HG02571 (cell line): ENCODE measurements around the gene RLF.
A peak's percentile ranks its signal among the peaks of the same experiment; 100 is the strongest.

Source experiments
- ATAC-seq: cut with Tn5 transposase; IDR thresholded peaks from one replicate; pipeline ENCODE4 v1.9.1; 2021; ENCODE audit warnings: mild to moderate bottlenecking, moderate library complexity; ENCODE audit not compliant: unreplicated experiment

The RLF gene

GRCh38 chr1:40239626-40240025 lies 78.4 kb downstream of the RLF start:
- no peak for ATAC-seq

- ATAC-seq, result no peak
Measured at GRCh38 chr1:40240390-40240789, 79.2 kb downstream of the RLF start.

- ATAC-seq, result no peak
Measured at GRCh38 chr1:40241362-40241761, 80.2 kb downstream of the RLF start.

GRCh38 chr1:40243351-40243750 lies 82.2 kb downstream of the RLF start:
- no peak for ATAC-seq

- ATAC-seq, result no peak
Measured at GRCh38 chr1:40244138-40244744, 83.1 kb downstream of the RLF start.

GRCh38 chr1:40245686-40246085 lies 84.5 kb downstream of the RLF start:
- no peak for ATAC-seq

- ATAC-seq, result no peak
Measured at GRCh38 chr1:40247655-40248054, 86.5 kb downstream of the RLF start, which contains the start of gene TMCO2. Gene TMCO2, plus strand, starts transcription at chr1:40247937. Its CDS starts 57 bp downstream, at chr1:40247994.

- ATAC-seq, result no peak
Measured at GRCh38 chr1:40248412-40248811, 87.2 kb downstream of the RLF start.

- no peak for ATAC-seq
Measured at GRCh38 chr1:40251456-40251855, 90.3 kb downstream of the RLF start.

GRCh38 chr1:40252601-40253000 lies 91.4 kb downstream of the RLF start:
- ATAC-seq, result no peak

- no peak for ATAC-seq
Measured at GRCh38 chr1:40255231-40255630, 94.0 kb downstream of the RLF start.

GRCh38 chr1:40256401-40257084 lies 95.4 kb downstream of the RLF start:
- ATAC-seq, result no peak

- peak; percentile 6 for ATAC-seq
Measured at GRCh38 chr1:40257313-40257687, 96.1 kb downstream of the RLF start.

- ATAC-seq, result peak; percentile 88
Measured at GRCh38 chr1:40257688-40258444, 96.7 kb downstream of the RLF start, which contains the start of gene ZMPSTE24. Gene ZMPSTE24, plus strand, starts transcription at chr1:40258236. Its CDS starts 36 bp downstream, at chr1:40258272.

- no peak for ATAC-seq
Measured at GRCh38 chr1:40258445-40258769, 97.2 kb downstream of the RLF start.

GRCh38 chr1:40264354-40264781 lies 103.2 kb downstream of the RLF start:
- no peak for ATAC-seq

- no peak for ATAC-seq
Measured at GRCh38 chr1:40265298-40265697, 104.1 kb downstream of the RLF start.

GRCh38 chr1:40265919-40266318 lies 104.7 kb downstream of the RLF start:
- no peak for ATAC-seq

GRCh38 chr1:40266786-40267535 lies 105.8 kb downstream of the RLF start:
- ATAC-seq, result no peak

GRCh38 chr1:40267767-40268187 lies 106.6 kb downstream of the RLF start:
- ATAC-seq, result no peak

- ATAC-seq, result no peak
Measured at GRCh38 chr1:40268211-40268610, 107.0 kb downstream of the RLF start.
